ENCODE data around the gene UCP3. TPM values are rescaled to one million over a fixed set of nuclear protein-coding genes. Genes with fewer than 3 reads are reported as not detected.

UCP3 gene
- total and polyA plus RNA-seq, 4 donors: 1.0 to 2.8 (median 1.8) TPM

DNA sequence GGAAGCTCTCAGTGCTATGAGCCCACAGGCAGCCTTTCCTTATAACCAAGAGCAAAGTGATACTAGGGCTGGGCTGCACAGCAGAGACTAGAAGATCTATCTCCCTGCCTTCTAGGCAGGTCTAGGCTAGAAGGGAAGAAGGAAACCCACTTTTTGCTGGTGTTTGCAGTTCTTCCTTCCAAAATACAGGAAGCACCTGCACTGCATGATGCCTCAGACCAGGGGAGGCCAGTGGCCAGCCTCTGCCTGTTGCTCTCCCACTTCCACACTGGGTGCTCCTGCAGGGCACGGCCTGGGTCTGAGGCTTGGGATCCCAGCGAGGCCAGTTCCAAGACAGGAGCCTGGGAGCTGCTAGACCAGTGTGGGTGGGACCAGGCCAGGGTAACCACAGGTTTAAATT, 6.0 kb upstream of the UCP3 start:
- H3K27me3 ChIP-seq (ENCODE audit: control insufficient read depth in 3 of 3, insufficient read depth in 3 of 3, low read length in 2 of 3): no peaks in the 10 kb centered on the region
- H3K36me3 ChIP-seq (ENCODE audit: control insufficient read depth in 4 of 4, insufficient read depth in 4 of 4, low read length in 4 of 4): peaks cover 0 to 15% (median under 1%) of the 10 kb centered on the region in 4 donors
- TF ChIP-seq, protein P1, sequence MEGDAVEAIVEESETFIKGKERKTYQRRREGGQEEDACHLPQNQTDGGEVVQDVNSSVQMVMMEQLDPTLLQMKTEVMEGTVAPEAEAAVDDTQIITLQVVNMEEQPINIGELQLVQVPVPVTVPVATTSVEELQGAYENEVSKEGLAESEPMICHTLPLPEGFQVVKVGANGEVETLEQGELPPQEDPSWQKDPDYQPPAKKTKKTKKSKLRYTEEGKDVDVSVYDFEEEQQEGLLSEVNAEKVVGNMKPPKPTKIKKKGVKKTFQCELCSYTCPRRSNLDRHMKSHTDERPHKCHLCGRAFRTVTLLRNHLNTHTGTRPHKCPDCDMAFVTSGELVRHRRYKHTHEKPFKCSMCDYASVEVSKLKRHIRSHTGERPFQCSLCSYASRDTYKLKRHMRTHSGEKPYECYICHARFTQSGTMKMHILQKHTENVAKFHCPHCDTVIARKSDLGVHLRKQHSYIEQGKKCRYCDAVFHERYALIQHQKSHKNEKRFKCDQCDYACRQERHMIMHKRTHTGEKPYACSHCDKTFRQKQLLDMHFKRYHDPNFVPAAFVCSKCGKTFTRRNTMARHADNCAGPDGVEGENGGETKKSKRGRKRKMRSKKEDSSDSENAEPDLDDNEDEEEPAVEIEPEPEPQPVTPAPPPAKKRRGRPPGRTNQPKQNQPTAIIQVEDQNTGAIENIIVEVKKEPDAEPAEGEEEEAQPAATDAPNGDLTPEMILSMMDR (IDR thresholded peaks at IDR 0.05; ENCODE audit: control extremely low read depth, extremely low read depth): no peak
- DNase-seq (no peak), ATAC-seq (ENCODE audit: insufficient read depth, low FRiP score) (no peak)
- H3K4me1 ChIP-seq (ENCODE audit: control insufficient read depth in 5 of 5, insufficient read depth in 5 of 5, low read length in 5 of 5): peaks cover 4 to 14% (median 7%) of the 10 kb centered on the region in 5 donors
- H3K9me3 ChIP-seq (ENCODE audit: control insufficient read depth in 4 of 4, insufficient read depth in 3 of 4, low read length in 3 of 4): no peaks in the 10 kb centered on the region
- H3K9ac ChIP-seq (ENCODE audit: insufficient read depth in 1 of 2, low read length in 2 of 2): no peak overlapping the region
- H3K27ac ChIP-seq (ENCODE audit: low read depth in 1 of 2, low read length in 1 of 2): no peak overlapping the region
- H3K4me3 ChIP-seq: no peak overlapping the region
- 50 to 77% methylated on average over 2 of the region's 2 CpGs for WGBS, 2 donors

DNA sequence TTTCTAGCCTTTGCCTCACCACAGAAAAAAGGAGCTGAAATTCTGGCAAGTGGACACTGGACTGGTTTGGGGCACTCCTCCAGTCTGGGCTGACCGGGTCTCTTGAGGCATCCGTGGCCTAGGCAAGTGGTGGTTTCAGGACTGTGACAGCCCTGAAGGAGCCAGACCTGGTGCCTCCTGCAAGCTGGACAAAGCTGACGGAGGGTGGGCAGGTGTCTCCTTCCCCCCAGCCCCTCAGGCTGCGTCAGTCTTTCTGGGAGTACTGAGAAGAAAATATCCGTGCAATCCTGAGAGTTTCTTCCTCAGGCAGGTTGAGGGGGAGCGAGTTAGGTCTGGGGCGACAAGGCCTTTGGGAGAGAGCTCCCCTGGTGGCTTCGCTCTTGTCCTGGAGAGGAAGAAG, 4.3 kb upstream of the UCP3 start:
- TF ChIP-seq, protein P1 (IDR thresholded peaks at IDR 0.05; ENCODE audit: control extremely low read depth, extremely low read depth): no peak
- DNase-seq (no peak), ATAC-seq (ENCODE audit: insufficient read depth, low FRiP score) (no peak)
- no peak overlapping the region for H3K9ac ChIP-seq (ENCODE audit: insufficient read depth in 1 of 2, low read length in 2 of 2)
- WGBS, 2 donors: 96 to 98% methylated on average over 8 of the region's 8 CpGs
- H3K36me3 ChIP-seq (ENCODE audit: control insufficient read depth in 4 of 4, insufficient read depth in 4 of 4, low read length in 4 of 4): peaks cover 0 to 15% (median 0%) of the 10 kb centered on the region in 4 donors
- no peaks in the 10 kb centered on the region for H3K27me3 ChIP-seq (ENCODE audit: control insufficient read depth in 3 of 3, insufficient read depth in 3 of 3, low read length in 2 of 3)
- no peak overlapping the region for H3K4me3 ChIP-seq
- no peak overlapping the region for H3K27ac ChIP-seq (ENCODE audit: low read depth in 1 of 2, low read length in 1 of 2)
- no peaks in the 10 kb centered on the region for H3K9me3 ChIP-seq (ENCODE audit: control insufficient read depth in 4 of 4, insufficient read depth in 3 of 4, low read length in 3 of 4)
- H3K4me1 ChIP-seq (ENCODE audit: control insufficient read depth in 5 of 5, insufficient read depth in 5 of 5, low read length in 5 of 5): peaks cover 0 to 6% (median 0%) of the 10 kb centered on the region in 5 donors

DNA sequence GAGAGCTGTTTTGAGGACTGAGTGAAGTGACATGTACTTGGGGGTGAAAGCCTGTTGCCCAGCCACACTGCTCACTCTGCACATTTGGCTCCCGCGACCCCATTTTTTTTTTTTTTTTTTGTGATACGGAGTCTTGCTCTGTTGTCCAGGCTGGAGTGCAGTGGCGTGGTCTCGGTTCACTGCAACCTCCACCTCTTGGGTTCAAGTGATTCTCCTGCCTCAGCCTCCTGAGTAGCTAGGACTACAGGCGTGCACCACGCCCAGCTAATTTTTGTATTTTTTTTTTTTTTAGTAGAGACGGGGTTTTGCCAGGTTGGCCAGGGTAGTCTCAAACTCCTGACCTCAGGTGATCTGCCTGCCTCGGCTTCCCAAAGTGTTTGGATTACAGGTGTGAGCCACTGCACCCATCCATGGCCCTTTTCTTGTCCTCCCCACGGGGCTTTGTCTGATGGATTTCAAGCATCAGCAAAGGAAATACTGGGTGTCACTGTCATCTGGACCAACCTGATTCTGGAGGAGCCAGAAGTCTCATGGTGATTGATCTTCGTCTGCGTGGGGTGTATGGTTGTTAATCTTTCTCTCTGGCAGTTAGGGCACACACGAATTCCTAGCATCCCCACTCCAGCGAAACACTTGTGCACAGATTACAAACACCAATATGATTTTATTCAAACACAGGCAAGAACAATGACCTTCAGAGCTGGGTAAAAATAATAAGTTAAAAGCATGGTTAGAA, 3.4 kb upstream of the UCP3 start:
- H3K27ac ChIP-seq (ENCODE audit: low read depth in 1 of 2, low read length in 1 of 2): no peak overlapping the region
- 90 to 97% methylated on average over 14 of the region's 14 CpGs for WGBS, 2 donors
- no peak for ATAC-seq (ENCODE audit: insufficient read depth, low FRiP score)
- no peak overlapping the region for H3K4me3 ChIP-seq
- TF ChIP-seq, protein P1 (IDR thresholded peaks at IDR 0.05; ENCODE audit: control extremely low read depth, extremely low read depth): no peak
- peaks cover 0 to 15% (median 0%) of the 10 kb centered on the region in 4 donors for H3K36me3 ChIP-seq (ENCODE audit: control insufficient read depth in 4 of 4, insufficient read depth in 4 of 4, low read length in 4 of 4)
- no peaks in the 10 kb centered on the region for H3K9me3 ChIP-seq (ENCODE audit: control insufficient read depth in 4 of 4, insufficient read depth in 3 of 4, low read length in 3 of 4)
- H3K27me3 ChIP-seq (ENCODE audit: control insufficient read depth in 3 of 3, insufficient read depth in 3 of 3, low read length in 2 of 3): no peaks in the 10 kb centered on the region
- H3K4me1 ChIP-seq (ENCODE audit: control insufficient read depth in 5 of 5, insufficient read depth in 5 of 5, low read length in 5 of 5): peaks cover 0 to 6% (median 0%) of the 10 kb centered on the region in 5 donors
- DNase-seq: no peak
- no peak overlapping the region for H3K9ac ChIP-seq (ENCODE audit: insufficient read depth in 1 of 2, low read length in 2 of 2)
